Gastrocnemius medialis (tissue), 4 donors: ENCODE results near the gene C2orf78. TPM values are rescaled to one million over a fixed set of nuclear protein-coding genes. Genes with fewer than 3 reads are reported as not detected.

Experiments used
- ATAC-seq, 2 donors: fragments of 150-250 bp; one replicate each; pipeline ENCODE4 v1.9.1; 2016
- DNase-seq, 2 donors: peaks; one replicate each; pipeline ENCODE4 v3.0.0-alpha.2; 2019
- H3K27ac ChIP-seq, 4 donors: fragments of 200-600 bp; sonication (generic); 1 replicate in 1 of 4; 2 replicates in 3 of 4; pipeline ENCODE4 v1.5.1; 2016 to 2018; ENCODE audit warnings: mild to moderate bottlenecking in 2 of 4, moderate library complexity in 1 of 4
- H3K27me3 ChIP-seq, 3 donors: fragments of 200-600 bp; sonication (generic) in 2 of 3; 1 replicate in 1 of 3; 2 replicates in 2 of 3; pipeline versions ENCODE4 v1.5.1 to v1.6.0; 2016 to 2019; ENCODE audit warnings: mild to moderate bottlenecking in 1 of 3, moderate library complexity in 1 of 3
- H3K36me3 ChIP-seq, 2 donors: fragments of 200-600 bp; sonication (generic) in 1 of 2; one replicate each; pipeline ENCODE4 v1.5.1; 2017 to 2018
- H3K4me1 ChIP-seq, 2 donors: fragments of 200-600 bp; sonication (generic) in 1 of 2; one replicate each; pipeline ENCODE4 v1.5.1; 2016 to 2017; ENCODE audit warnings: mild to moderate bottlenecking in 2 of 2
- H3K4me3 ChIP-seq, 4 donors: fragments of 200-600 bp; sonication (generic) in 3 of 4; 1 replicate in 1 of 4; 2 replicates in 3 of 4; pipeline ENCODE4 v1.5.1; 2016 to 2019; ENCODE audit warnings: mild to moderate bottlenecking in 2 of 4
- H3K9me3 ChIP-seq, 3 donors: fragments of 200-600 bp; sonication (generic) in 2 of 3; 1 replicate in 1 of 3; 2 replicates in 2 of 3; pipeline ENCODE4 v1.5.1; 2016 to 2019
- POLR2A ChIP-seq, 2 donors: fragments of 450-650 bp; IDR thresholded peaks; one replicate each; pipeline ENCODE4 v1.6.1; 2017; ENCODE audit warnings: antibody characterized with exemption in 2 of 2, mild to moderate bottlenecking in 2 of 2, moderate library complexity in 2 of 2
- in situ Hi-C, 4 donors: fragments of 200-750 bp; cut with MboI; loops; one replicate each; pipeline versions ENCODE4 v1.15.0 to v1.8.0; 2017; ENCODE audit warnings: low sequenced_read_pairs in 4 of 4
- intact Hi-C: fragments of 100-400 bp; cut with DNase I; formaldehyde crosslinking; loops from one replicate; pipeline ENCODE4 v1.15.1; 2023; ENCODE audit warnings: low total_unique reads
- total RNA-seq, 4 donors: library from RNA; depleted of rRNA; stranded (reverse); fragments of >200 nt; gene quantifications; one replicate each; pipeline versions ENCODE4 v1.1.0 to v1.2.3, GENCODE V29; 2016
- TF ChIP-seq, protein P1 (sequence below), 5 experiments: fragments of 450-650 bp in 3 of 5; fragments of 200-600 bp in 2 of 5; sonication (generic) in 2 of 5; IDR thresholded peaks in 4 of 5; conservative IDR thresholded peaks in 1 of 5; 1 replicate in 4 of 5; 2 replicates in 1 of 5; pipeline ENCODE4 v1.5.1; 2016 to 2019; ENCODE audit warnings: antibody characterized with exemption in 5 of 5, mild to moderate bottlenecking in 3 of 5, moderate library complexity in 3 of 5

The C2orf78 gene
- total RNA-seq, 4 donors from 2014 or later: 0.16 TPM; not detected in 3

DNA sequence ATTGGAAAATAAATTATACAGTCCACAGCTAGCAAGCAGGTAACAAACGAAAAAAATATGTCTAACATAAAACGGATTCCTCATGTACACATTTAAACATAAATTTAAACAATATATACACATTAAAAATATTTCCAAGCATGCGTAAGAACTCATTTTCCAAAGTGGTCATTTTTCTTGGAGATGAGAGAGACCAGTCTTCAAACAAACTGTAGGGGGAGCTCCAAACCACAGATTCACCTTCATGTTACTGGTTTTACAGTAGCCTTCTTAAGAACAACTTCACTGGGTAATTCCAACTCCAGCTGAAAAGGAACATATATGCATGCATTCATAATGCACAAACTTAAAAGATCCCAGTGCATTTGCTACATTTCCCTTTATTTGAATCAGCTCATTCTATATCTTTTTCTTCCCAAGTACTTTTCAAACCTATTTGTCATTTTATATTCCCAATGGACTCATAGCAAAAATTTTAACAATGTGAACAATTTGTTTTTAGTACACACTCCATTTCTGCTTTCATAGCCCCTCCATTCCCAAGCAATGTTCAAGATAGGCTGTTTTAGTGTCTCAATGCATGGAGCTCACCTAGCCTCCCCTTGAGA lies 40.0 kb downstream of the C2orf78 start:
- TF ChIP-seq, protein P1, sequence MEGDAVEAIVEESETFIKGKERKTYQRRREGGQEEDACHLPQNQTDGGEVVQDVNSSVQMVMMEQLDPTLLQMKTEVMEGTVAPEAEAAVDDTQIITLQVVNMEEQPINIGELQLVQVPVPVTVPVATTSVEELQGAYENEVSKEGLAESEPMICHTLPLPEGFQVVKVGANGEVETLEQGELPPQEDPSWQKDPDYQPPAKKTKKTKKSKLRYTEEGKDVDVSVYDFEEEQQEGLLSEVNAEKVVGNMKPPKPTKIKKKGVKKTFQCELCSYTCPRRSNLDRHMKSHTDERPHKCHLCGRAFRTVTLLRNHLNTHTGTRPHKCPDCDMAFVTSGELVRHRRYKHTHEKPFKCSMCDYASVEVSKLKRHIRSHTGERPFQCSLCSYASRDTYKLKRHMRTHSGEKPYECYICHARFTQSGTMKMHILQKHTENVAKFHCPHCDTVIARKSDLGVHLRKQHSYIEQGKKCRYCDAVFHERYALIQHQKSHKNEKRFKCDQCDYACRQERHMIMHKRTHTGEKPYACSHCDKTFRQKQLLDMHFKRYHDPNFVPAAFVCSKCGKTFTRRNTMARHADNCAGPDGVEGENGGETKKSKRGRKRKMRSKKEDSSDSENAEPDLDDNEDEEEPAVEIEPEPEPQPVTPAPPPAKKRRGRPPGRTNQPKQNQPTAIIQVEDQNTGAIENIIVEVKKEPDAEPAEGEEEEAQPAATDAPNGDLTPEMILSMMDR (IDR thresholded peaks at IDR 0.05 in 4 of 5, conservative IDR thresholded peaks at IDR 0.05 in 1 of 5): peak; percentile 61 to 81 (median 65)
- TF ChIP-seq POLR2A (IDR thresholded peaks at IDR 0.05): no peak
- in situ Hi-C loops (loop anchor here in 3 of 4 donors (10.0 to 25.0 kb wide), 3 partner anchors 101 to 513 kb away; partner anchors contain the start of genes SLC4A5 (in 2 of the 3) and DGUOK (in 1 of the 3)), intact Hi-C loops (loop anchor here (10.0 kb wide), 6 partner anchors 161 to 571 kb away; partner anchors contain the start of genes BOLA3, MOB1A and TET3)
- peak in 1 of 2 donors; percentile 24 for DNase-seq
- Histone ChIP-seq H3K27ac (no peak overlapping the region), H3K4me3 (no peak overlapping the region), H3K27me3 (no peaks in the 10 kb centered on the region), H3K36me3 (no peaks in the 10 kb centered on the region), H3K4me1 (peaks cover 4 to 6% of the 10 kb centered on the region in 2 donors), H3K9me3 (no peaks in the 10 kb centered on the region)
- no peak for ATAC-seq

DNA sequence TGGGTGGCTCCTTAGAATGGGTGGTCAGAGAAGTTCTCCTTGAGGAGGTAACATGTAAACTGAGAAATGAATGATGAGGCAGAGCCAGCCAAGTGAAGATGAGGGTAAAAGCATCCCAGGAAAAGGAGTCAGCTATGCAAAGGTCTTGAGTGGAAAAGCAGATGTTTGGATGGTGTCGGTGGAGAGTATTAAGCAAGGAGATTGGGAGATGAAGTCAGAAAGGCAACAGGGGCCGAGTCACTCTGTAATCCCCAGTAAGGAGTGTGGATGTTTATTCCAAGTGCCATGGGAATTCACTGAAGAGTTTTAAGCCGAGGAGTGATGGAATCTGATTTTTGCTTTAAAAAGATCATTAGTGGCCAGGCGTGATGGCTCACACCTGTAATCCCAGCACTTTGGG lies 41.4 kb downstream of the C2orf78 start:
- intact Hi-C loops (loop anchor here (10.0 kb wide), 6 partner anchors 159 to 569 kb away; partner anchors contain the start of genes BOLA3, MOB1A and TET3), in situ Hi-C loops (loop anchor here in 2 of 4 donors (10.0 to 25.0 kb wide), 3 partner anchors 99 to 509 kb away; partner anchors contain the start of gene DGUOK (in 1 of the 2))
- no peak overlapping the region for H3K27ac ChIP-seq
- no peaks in the 10 kb centered on the region for H3K27me3 ChIP-seq
- TF ChIP-seq, protein P1 (IDR thresholded peaks at IDR 0.05 in 4 of 5, conservative IDR thresholded peaks at IDR 0.05 in 1 of 5): no peak
- no peak for TF ChIP-seq POLR2A (IDR thresholded peaks at IDR 0.05)
- H3K36me3 ChIP-seq: no peaks in the 10 kb centered on the region
- DNase-seq: no peak
- H3K9me3 ChIP-seq: no peaks in the 10 kb centered on the region
- no peak overlapping the region for H3K4me3 ChIP-seq
- H3K4me1 ChIP-seq: peaks cover 12 to 17% of the 10 kb centered on the region in 2 donors
- ATAC-seq: no peak

DNA sequence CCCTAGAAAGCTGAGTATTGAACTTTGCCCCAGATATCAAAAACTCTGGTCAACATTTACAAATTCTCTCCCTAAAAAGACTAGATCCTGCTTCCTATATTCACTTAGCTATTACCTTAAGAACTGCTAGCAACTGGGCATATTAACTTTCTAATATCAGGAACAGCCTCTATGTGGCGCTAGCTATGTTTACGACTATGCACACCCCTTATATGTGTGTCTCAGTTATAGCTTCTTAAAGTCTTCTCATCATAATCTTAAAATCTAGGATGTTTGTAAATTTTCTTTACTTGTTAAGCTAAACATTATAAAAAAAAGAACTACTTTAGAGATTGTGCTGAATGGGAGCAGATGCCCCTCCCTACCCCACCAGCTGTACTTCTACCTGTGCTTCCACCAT lies 43.0 kb downstream of the C2orf78 start:
- Histone ChIP-seq H3K36me3 (peaks cover 0 to 7% of the 10 kb centered on the region in 2 donors), H3K27me3 (no peaks in the 10 kb centered on the region), H3K4me1 (peaks cover 28 to 32% of the 10 kb centered on the region in 2 donors), H3K4me3 (no peak overlapping the region), H3K9me3 (no peaks in the 10 kb centered on the region), H3K27ac (no peak overlapping the region)
- in situ Hi-C loops (loop anchor here in 2 of 4 donors (10.0 to 25.0 kb wide), 3 partner anchors 98 to 508 kb away; partner anchors contain the start of gene DGUOK (in 1 of the 2)), intact Hi-C loops (loop anchor here (10.0 kb wide), 6 partner anchors 158 to 568 kb away; partner anchors contain the start of genes BOLA3, MOB1A and TET3)
- no peak for TF ChIP-seq POLR2A (IDR thresholded peaks at IDR 0.05)
- TF ChIP-seq, protein P1 (IDR thresholded peaks at IDR 0.05 in 4 of 5, conservative IDR thresholded peaks at IDR 0.05 in 1 of 5): no peak
- DNase-seq (no peak), ATAC-seq (no peak)

DNA sequence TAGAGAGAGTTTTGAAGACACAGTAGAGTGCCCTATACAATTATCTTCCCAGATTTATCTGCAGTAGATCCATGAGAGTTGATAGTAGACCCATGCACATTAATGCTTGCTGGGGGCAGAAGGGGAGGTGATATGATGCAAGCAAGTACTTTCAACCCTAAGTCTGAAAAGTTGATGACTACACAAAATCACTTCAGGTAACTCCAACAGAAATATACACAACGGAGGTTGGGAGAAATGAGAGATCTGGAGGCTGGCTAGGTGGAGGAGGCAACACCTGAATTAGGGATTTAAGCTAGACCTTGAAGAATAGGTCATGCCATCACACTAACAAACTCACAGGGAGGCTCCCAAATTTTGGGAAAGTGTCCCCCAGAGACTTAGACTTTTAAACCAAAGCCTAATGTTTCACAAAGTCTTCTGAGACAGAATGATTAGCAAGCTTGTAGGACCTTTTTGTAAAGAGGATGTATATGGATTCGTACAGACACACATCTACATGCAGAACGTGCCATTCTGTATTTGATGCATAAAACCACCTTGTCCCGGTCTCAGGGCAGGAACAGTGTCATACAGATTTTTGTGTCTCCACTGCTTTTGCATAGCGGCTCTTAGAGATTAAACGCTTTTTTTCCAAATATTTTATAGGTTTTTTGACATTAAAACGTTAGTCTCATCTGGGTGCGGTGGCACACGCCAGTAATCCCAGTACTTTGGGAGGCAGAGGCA lies 43.8 kb downstream of the C2orf78 start:
- H3K27ac ChIP-seq: peak overlapping the region; percentile 92 to 97 (median 96)
- H3K4me3 ChIP-seq: peak overlapping the region; percentile 52 to 94 (median 86)
- TF ChIP-seq, protein P1 (IDR thresholded peaks at IDR 0.05 in 4 of 5, conservative IDR thresholded peaks at IDR 0.05 in 1 of 5): no peak
- TF ChIP-seq POLR2A (IDR thresholded peaks at IDR 0.05): no peak
- intact Hi-C loops: loop anchor here (10.0 kb wide), 6 partner anchors 157 to 567 kb away; partner anchors contain the start of genes BOLA3, MOB1A and TET3
- H3K4me1 ChIP-seq: peaks cover 37 to 40% of the 10 kb centered on the region in 2 donors
- ATAC-seq (no peak), DNase-seq (no peak)
- no peaks in the 10 kb centered on the region for H3K27me3 ChIP-seq
- in situ Hi-C loops: loop anchor here in 2 of 4 donors (10.0 to 25.0 kb wide), 3 partner anchors 97 to 507 kb away; partner anchors contain the start of gene DGUOK (in 1 of the 2)
- H3K9me3 ChIP-seq: no peaks in the 10 kb centered on the region
- H3K36me3 ChIP-seq: peaks cover 0 to 15% of the 10 kb centered on the region in 2 donors
